Esophagus (tissue), 2 donors: ENCODE data around the gene H6PD. TPM values are rescaled to one million over a fixed set of nuclear protein-coding genes. Genes with fewer than 3 reads are reported as not detected.

ENCODE experiments used
- H3K27ac ChIP-seq, 2 donors: one replicate each; pipeline ENCODE4 v1.5.1; 2013; ENCODE audit warnings: low read depth in 2 of 2, mild to moderate bottlenecking in 2 of 2, inconsistent platforms in 1 of 2, low read length in 1 of 2, moderate library complexity in 1 of 2
- H3K27me3 ChIP-seq, 2 donors: one replicate each; pipeline ENCODE4 v1.6.1; 2013; ENCODE audit warnings: low read length in 2 of 2, control low read depth in 1 of 2, mild to moderate bottlenecking in 1 of 2; ENCODE audit not compliant: insufficient read depth in 2 of 2, control insufficient read depth in 1 of 2
- H3K36me3 ChIP-seq, 2 donors: one replicate each; pipeline ENCODE4 v1.6.1; 2013; ENCODE audit warnings: low read length in 1 of 2; ENCODE audit not compliant: control insufficient read depth in 2 of 2, insufficient read depth in 2 of 2
- H3K4me1 ChIP-seq, 2 donors: one replicate each; pipeline ENCODE4 v1.6.1; 2013; ENCODE audit warnings: low read length in 1 of 2; ENCODE audit not compliant: control insufficient read depth in 2 of 2, insufficient read depth in 2 of 2
- H3K4me3 ChIP-seq, 2 donors: one replicate each; pipeline ENCODE4 v1.5.1; 2013; ENCODE audit warnings: low read length in 2 of 2, mild to moderate bottlenecking in 2 of 2, low read depth in 1 of 2, moderate library complexity in 1 of 2
- H3K9me3 ChIP-seq, 2 donors: one replicate each; pipeline ENCODE4 v1.6.1; 2013; ENCODE audit warnings: mild to moderate bottlenecking in 2 of 2, low read depth in 1 of 2, low read length in 1 of 2, moderate library complexity in 1 of 2; ENCODE audit not compliant: control insufficient read depth in 2 of 2, insufficient read depth in 1 of 2
- whole genome bisulfite sequencing, 2 donors: extraction: QIAGEN DNeasy Blood & Tissue Kit; methylation state at CpG; one replicate each; pipeline ENCODE4 v1.1.7; 2013; 5-methylcytosine and 5-hydroxymethylcytosine counted together
- polyA plus RNA-seq, 2 donors: library from polyadenylated mRNA; stranded (reverse); fragments of 200-250 nt; gene quantifications; one replicate each; pipeline ENCODE4 v1.2.3, GENCODE V29; 2013
- donor health status: healthy with polysubstance abuse.
- donor health status: Bipolar disorder and iron deficiency.

H6PD gene, protein sequence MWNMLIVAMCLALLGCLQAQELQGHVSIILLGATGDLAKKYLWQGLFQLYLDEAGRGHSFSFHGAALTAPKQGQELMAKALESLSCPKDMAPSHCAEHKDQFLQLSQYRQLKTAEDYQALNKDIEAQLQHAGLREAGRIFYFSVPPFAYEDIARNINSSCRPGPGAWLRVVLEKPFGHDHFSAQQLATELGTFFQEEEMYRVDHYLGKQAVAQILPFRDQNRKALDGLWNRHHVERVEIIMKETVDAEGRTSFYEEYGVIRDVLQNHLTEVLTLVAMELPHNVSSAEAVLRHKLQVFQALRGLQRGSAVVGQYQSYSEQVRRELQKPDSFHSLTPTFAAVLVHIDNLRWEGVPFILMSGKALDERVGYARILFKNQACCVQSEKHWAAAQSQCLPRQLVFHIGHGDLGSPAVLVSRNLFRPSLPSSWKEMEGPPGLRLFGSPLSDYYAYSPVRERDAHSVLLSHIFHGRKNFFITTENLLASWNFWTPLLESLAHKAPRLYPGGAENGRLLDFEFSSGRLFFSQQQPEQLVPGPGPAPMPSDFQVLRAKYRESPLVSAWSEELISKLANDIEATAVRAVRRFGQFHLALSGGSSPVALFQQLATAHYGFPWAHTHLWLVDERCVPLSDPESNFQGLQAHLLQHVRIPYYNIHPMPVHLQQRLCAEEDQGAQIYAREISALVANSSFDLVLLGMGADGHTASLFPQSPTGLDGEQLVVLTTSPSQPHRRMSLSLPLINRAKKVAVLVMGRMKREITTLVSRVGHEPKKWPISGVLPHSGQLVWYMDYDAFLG
- 1 to 10 TPM; 7.1 to 8.9 TPM for polyA plus RNA-seq

DNA sequence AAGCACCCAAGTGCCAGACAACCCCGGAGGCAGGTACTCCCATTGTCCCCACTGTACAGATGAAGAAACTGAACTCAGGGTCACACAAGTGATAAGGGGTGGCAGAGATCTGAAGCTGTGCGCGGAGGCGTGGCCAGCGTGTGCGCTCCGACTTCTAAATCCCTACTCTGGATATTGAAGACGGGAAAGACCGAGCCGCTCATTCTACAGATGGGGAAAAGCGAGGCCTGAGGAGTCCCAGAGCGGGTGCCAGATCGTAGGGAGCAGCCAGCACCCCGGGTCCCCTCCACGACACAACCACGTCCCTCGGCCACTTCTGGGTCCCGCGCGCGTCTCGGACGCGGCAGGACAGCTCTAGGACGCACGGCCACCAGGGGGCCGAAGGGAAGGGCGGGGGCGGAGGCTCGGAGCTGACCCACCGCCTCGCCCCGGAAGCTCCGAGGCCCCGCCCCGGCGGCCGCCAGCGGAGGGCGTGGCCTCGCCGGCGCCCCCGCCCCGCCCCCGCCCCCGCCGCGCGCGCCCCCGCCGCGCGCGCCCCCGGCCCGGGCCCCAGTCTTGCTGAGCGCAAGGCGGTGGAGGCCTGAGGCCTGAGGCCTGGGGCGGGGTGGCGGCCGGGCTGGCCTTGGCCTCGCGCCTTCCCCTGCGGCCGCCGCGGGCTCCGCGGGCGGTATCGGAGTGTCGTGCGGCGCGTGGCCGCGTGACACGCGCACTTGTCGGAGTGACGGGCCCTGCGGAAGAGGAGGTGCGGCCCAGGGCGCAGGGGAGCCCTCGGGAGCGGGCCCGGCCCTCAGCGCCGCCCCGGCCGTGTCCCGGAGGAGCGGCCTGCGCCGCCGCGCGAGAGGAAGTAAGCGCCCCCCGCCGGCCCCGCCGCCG is at the start of gene H6PD:
TSS of gene H6PD (plus strand) at position 552 of the 873 bp plus-strand sequence. CDS start 10,161 bp downstream, outside the sequence.
- Histone ChIP-seq H3K9me3 (no peaks in the 10 kb centered on the region), H3K27ac (peak within 1 kb of the TSS; percentile 98), H3K36me3 (no peaks in the 10 kb centered on the region), H3K27me3 (no peaks in the 10 kb centered on the region), H3K4me1 (peaks cover 2 to 8% of the 10 kb centered on the region in 2 donors), H3K4me3 (peak within 1 kb of the TSS; percentile 62 to 92)
- 1% methylated on average over 58 to 106 of the region's 106 CpGs for WGBS, 2 donors

DNA sequence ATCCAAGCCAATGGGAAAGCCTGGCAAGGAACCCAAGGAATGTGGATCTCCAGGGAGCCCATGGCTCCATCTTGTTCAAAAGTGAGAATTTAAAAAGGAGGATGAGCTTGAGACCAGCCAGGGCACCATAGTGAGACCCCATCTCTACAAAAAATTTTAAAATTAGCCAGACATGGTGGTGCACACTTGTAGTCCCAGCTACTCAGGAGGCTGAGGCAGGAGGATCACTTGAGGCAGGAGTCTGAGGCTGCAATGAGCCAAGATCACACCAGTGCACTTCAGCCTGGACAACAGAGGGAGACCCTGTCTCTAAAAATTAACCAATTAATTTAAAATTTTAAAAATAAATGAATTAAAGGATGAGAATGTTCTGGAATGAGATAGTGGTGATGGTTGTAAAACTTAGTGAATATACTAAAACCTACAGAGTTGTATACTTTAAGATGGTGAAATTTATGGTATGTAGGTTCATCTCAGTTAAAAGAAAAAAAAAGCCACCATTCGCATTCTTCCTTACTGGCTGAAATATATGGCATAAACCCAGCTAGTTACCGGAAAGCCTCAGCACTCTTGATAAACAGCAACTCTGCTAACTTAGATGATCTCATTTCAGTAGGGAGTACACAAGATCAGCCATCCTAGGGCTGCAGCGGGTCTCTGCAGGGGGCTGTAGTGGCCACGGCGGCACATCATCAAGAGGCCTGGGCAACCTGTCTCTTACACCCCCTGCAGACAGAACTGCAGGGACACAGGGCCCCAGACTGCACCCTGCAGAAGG is 48.3 kb upstream of the H6PD start:
- Histone ChIP-seq H3K36me3 (peaks cover 0 to 3% of the 10 kb centered on the region in 2 donors), H3K27ac (no peak overlapping the region), H3K4me1 (peaks cover 0 to 3% of the 10 kb centered on the region in 2 donors), H3K4me3 (no peak overlapping the region), H3K9me3 (no peaks in the 10 kb centered on the region), H3K27me3 (no peaks in the 10 kb centered on the region)
- 74 to 76% methylated on average over 5 of the region's 5 CpGs for WGBS, 2 donors

DNA sequence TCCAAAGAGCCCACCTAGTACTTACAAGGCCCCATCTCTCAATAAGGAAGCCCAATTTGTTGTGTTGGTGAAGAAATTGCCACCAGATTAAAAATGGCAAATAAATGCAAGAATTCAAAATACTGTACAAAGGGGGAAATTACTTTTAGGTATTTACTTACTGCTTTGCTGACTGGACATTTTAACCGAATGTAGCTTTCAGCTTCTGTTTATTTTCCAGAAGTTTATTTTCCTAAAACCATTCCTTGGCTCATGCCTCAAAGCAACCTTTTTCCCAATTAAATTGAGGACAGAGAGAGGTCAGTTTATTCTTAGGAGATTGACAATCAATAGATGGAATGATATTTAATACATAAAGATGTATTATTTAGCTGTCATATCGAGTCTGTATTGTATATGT is 47.6 kb upstream of the H6PD start:
- no peak overlapping the region for H3K4me3 ChIP-seq
- WGBS, 2 donors: 69 to 70% methylated on average over 2 of the region's 2 CpGs
- no peaks in the 10 kb centered on the region for H3K27me3 ChIP-seq
- peaks cover 0 to 3% of the 10 kb centered on the region in 2 donors for H3K4me1 ChIP-seq
- peaks cover 0 to 3% of the 10 kb centered on the region in 2 donors for H3K36me3 ChIP-seq
- no peaks in the 10 kb centered on the region for H3K9me3 ChIP-seq
- H3K27ac ChIP-seq: no peak overlapping the region

DNA sequence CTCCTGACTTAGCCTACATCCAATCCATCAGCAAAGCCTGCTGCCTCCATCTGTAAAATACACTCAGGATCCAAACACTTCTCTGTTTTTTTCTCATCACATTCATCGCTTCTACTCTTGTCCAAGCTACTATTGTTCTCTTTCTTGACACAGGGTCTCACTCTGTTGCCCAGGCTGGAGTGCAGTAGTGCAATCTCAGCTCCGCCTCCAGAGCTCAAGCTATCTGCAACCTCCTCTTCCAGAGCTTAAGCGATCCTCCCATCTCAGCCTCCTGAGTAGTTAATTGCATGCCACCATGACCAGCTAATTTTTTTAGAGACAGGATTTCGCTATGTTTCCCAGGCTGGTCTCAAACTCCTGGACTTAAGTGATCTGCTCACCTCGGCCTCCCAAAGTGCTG is 44.3 kb upstream of the H6PD start:
- Histone ChIP-seq H3K4me3 (no peak overlapping the region), H3K9me3 (no peaks in the 10 kb centered on the region), H3K4me1 (peaks cover 0 to 2% of the 10 kb centered on the region in 2 donors), H3K27me3 (no peaks in the 10 kb centered on the region), H3K27ac (no peak overlapping the region), H3K36me3 (no peaks in the 10 kb centered on the region)
- WGBS, 2 donors: 94 to 96% methylated on average over 5 of the region's 5 CpGs

DNA sequence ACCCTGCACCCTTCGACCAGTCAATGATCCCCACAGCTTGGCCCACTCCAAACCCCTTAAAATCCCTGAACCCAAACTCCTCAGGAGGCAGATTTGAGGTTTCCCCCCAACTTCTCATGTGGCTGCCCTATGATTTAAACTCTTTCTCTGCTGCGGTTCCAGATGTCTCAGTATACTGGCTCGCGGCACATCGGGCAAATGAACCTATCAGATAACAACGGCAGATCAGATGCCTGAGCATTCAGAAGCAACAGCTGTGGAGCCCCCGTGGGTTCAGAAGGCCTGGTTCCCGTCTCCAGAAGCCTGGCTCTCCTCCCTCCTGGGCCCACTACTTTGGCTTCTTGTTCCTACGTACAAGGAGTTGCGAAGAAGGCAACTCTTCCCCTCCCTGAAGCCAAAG is 43.3 kb upstream of the H6PD start:
- 82 to 89% methylated on average over 10 of the region's 10 CpGs for WGBS, 2 donors

DNA sequence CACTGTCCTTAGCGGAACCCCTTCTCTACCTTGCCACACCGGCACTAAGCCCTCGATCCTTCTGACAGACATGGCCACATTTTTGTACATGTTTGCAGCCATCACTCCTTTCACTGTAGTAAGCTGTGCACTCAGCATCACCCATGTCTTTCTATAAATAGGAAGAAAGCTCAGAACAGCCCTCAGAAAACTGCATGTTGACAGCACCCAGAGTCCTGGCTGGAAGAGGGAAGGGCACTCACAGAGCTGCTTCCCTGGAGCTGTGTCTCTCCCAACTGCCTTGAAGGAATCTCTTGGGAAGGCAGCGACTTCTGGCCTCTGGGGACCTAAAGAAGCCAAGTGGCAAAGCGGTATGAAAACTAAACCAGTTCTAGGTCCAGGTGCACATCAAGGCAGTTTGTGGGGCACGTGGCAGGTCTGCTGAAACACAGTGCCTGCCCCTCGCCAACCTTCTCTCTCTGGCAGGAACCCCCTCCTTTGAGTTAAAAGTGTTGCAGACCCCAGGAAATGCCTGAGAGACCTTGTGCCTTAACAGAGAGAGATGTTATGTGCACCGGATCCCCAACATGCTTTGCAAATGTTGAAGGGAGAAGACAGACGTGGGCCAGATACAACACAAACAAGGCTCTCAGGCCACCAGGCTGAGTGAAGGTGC is 41.9 kb upstream of the H6PD start:
- no peaks in the 10 kb centered on the region for H3K9me3 ChIP-seq
- no peaks in the 10 kb centered on the region for H3K27me3 ChIP-seq
- no peaks in the 10 kb centered on the region for H3K36me3 ChIP-seq
- WGBS, 2 donors: 79 to 84% methylated on average over 9 of the region's 9 CpGs
- no peak overlapping the region for H3K4me3 ChIP-seq
- peaks cover 0 to 5% of the 10 kb centered on the region in 2 donors for H3K4me1 ChIP-seq
- no peak overlapping the region for H3K27ac ChIP-seq

More for the DNA sequence above, 43.3 kb upstream of the H6PD start:
- Histone ChIP-seq H3K9me3 (no peaks in the 10 kb centered on the region), H3K27ac (no peak overlapping the region), H3K4me3 (no peak overlapping the region), H3K4me1 (peaks cover 0 to 2% of the 10 kb centered on the region in 2 donors), H3K36me3 (no peaks in the 10 kb centered on the region), H3K27me3 (no peaks in the 10 kb centered on the region)

DNA sequence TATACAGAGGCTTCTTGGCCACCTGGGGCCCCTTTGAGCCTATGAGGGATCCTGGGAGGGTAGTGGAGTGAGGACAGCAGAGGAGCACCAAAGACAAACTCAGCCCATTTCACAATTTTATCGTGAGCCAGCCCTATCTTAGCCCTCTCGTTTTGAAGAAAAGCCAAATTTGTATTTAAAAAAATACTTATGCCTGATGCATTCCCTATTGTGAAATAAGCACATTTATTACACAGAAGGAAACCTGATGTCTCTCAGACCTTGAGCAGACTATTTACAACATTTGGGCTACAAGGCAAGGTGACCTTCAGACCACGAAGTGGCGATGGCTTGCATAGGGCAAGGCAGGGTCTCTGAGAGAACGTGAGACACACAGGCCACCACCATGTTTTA is 41.3 kb upstream of the H6PD start:
- Histone ChIP-seq H3K27me3 (no peaks in the 10 kb centered on the region), H3K9me3 (no peaks in the 10 kb centered on the region), H3K27ac (no peak overlapping the region), H3K4me1 (peaks cover 0 to 5% of the 10 kb centered on the region in 2 donors), H3K4me3 (no peak overlapping the region), H3K36me3 (no peaks in the 10 kb centered on the region)
- 68 to 75% methylated on average over 5 of the region's 5 CpGs for WGBS, 2 donors

DNA sequence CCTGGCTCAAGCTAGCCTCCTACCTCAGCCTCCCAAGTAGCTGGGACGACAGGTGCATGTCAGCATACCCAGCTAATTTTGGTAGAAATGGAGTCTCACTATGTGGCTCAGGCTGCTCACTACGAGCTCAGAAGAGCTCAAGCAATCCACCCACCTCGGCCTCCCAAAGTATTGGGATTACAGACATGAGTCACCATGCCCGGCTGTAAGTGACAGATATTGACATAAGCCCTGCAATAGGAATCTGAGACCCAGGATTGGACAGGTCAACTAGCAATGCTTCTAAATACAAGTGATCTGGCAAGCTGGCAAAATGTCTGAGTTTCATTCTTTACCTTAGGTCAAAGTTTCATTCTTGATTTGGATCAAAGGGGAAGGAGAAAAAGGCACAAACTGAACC is 40.5 kb upstream of the H6PD start:
- Histone ChIP-seq H3K27ac (no peak overlapping the region), H3K4me1 (peaks cover 0 to 8% of the 10 kb centered on the region in 2 donors), H3K36me3 (no peaks in the 10 kb centered on the region), H3K4me3 (no peak overlapping the region), H3K27me3 (no peaks in the 10 kb centered on the region), H3K9me3 (no peaks in the 10 kb centered on the region)
- 55 to 57% methylated on average over 4 of the region's 4 CpGs for WGBS, 2 donors
